Left ventricle myocardium inferior (tissue), 1 donor: ENCODE measurements around the gene MBD1. TPM values are rescaled to one million over a fixed set of nuclear protein-coding genes. Genes with fewer than 3 reads are reported as not detected.
A peak's percentile ranks its signal among the peaks of the same experiment; 100 is the strongest.
"Not testable (repeated sequence)": the region's sequence is repeated elsewhere in the genome, so short reads cannot be mapped to it uniquely, and the experiment has no call there.

Experiments
- DNase-seq: peaks from one replicate; pipeline ENCODE4 v3.0.0-alpha.2; 2020
- H3K27ac ChIP-seq: fragments of 200-600 bp; replicated peaks from 2 replicates; pipeline ENCODE4 v1.8.0; 2021
- H3K27me3 ChIP-seq: fragments of 200-600 bp; 2 replicates; pipeline ENCODE4 v1.8.0; 2021; ENCODE audit warnings: low read depth
- H3K36me3 ChIP-seq: fragments of 200-600 bp; 2 replicates; pipeline ENCODE4 v1.8.0; 2021
- H3K4me1 ChIP-seq: fragments of 200-600 bp; 2 replicates; pipeline ENCODE4 v1.8.0; 2021
- H3K4me3 ChIP-seq: fragments of 200-600 bp; 2 replicates; pipeline ENCODE4 v1.8.0; 2021; ENCODE audit warnings: mild to moderate bottlenecking, moderate library complexity
- H3K9me3 ChIP-seq: fragments of 200-600 bp; replicated peaks from 2 replicates; pipeline ENCODE4 v1.8.0; 2021
- intact Hi-C: fragments of 100-400 bp; cut with micrococcal nuclease; formaldehyde crosslinking; loops from one replicate; pipeline ENCODE4 v1.11.0; 2022
- total RNA-seq: library from RNA; stranded (reverse); fragmentation: NEBNext Ultra II Directional; extraction: Animal tissue kit (Norgen Biotek cat#: 25700); gene quantifications from one replicate; pipeline ENCODE4 v1.2.1, GENCODE V29; 2021
- TF ChIP-seq, protein P1 (sequence below): fragments of 200-600 bp; IDR thresholded peaks from 2 replicates; pipeline ENCODE4 v1.8.0; 2021; ENCODE audit warnings: antibody characterized with exemption, mild to moderate bottlenecking, borderline replicate concordance
- donor health status: DM: no; HTN: yes; CAD: no; lungs with severe emphysema.

The MBD1 gene
- total RNA-seq, 1 donor from 2014 or later, result 50.2 TPM

DNA sequence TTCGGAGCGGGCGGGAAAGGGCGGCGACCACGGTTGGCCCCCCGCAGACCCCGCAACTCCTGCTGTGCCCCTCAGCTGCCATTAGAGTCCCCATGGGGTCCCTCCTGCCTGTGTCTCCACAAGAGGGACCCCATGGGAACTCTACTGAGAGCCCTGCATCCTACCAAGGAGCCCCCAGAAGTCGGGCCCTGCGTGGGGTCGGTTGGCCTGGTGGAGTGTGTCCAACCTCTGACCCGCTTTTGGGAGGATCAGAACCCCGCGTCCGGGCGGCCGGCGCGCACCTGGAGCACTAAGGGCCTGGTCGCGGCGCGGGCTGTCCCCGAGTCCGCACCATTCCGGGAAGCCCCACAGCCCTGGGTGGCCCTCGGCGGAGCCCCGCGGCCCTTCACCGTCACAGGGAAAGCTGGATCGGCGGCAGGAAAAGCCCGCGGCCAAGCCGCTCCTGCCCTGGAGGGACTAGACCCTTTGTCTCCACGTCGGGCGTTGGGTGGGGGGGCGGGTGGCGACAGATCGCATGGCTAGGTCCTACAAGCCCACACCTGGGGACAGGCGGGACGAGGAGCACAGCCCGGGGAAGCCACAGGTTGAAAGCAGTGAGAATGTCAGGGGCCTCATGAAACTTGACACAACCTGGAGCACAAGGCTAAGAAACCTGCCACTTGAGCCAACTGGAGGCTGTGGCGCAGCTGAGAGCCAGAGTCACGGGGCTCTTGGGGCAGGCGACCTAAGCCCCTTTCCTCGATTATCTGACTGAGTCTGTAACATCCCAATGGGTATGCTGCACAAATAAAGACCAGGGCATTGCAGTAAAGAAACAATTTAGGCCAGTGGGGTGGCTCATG is 17.3 kb upstream of the MBD1 start:
- intact Hi-C loops, result no loop called here
- Histone ChIP-seq H3K4me3 (peak overlapping the region; percentile 65), H3K36me3 (no peaks in the 10 kb centered on the region), H3K9me3 (no peaks in the 10 kb centered on the region), H3K27me3 (peaks cover 55% of the 10 kb centered on the region), H3K27ac (no peak overlapping the region), H3K4me1 (peaks cover 14% of the 10 kb centered on the region)
- no peak for DNase-seq
- TF ChIP-seq, protein P1, sequence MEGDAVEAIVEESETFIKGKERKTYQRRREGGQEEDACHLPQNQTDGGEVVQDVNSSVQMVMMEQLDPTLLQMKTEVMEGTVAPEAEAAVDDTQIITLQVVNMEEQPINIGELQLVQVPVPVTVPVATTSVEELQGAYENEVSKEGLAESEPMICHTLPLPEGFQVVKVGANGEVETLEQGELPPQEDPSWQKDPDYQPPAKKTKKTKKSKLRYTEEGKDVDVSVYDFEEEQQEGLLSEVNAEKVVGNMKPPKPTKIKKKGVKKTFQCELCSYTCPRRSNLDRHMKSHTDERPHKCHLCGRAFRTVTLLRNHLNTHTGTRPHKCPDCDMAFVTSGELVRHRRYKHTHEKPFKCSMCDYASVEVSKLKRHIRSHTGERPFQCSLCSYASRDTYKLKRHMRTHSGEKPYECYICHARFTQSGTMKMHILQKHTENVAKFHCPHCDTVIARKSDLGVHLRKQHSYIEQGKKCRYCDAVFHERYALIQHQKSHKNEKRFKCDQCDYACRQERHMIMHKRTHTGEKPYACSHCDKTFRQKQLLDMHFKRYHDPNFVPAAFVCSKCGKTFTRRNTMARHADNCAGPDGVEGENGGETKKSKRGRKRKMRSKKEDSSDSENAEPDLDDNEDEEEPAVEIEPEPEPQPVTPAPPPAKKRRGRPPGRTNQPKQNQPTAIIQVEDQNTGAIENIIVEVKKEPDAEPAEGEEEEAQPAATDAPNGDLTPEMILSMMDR, result no peak

DNA sequence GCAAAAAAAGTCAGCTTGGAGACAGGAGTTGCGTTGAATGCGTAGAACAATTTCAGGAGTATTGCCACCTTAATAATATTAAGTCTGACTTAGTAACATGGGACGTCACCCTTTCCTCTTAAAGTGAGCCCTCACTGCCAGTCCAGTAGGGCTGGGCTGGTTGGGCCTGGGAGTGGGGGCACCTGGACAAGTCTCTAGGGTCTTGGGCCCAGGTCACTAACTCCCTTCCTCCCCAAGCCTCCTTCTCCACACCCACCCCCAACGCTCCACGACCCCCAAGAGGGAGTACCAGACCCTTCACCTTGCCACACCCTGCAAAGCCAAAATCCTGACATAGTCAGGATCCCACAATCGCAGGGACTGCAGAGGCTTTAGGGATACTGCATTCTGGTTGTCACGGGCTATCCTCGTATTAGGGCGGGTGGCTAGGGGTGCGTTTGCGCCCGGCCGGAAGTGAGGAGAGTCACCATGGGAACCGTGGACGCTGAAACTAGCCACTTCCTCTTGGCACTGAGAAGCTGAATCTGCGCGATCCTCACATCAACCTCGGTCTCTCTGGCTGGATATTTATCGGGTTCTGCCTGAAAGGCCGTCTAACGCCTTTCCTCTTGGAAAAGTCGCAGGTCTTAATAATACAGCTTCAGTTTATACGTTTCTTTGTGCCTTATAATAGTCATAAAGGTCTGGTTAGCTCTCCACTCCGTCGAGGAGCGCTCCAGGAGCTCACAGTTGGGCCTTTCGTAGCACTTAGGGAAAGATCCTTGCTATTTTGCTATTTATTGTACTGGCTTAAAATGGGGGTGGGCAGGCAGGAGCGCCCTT is 16.5 kb upstream of the MBD1 start:
- H3K36me3 ChIP-seq, result no peaks in the 10 kb centered on the region
- no peaks in the 10 kb centered on the region for H3K9me3 ChIP-seq
- TF ChIP-seq, protein P1, result no peak
- intact Hi-C loops, result no loop called here
- DNase-seq, result peak; percentile 80
- H3K4me1 ChIP-seq, result peaks cover 14% of the 10 kb centered on the region
- peaks cover 47% of the 10 kb centered on the region for H3K27me3 ChIP-seq
- no peak overlapping the region for H3K27ac ChIP-seq
- H3K4me3 ChIP-seq, result peak overlapping the region; percentile 65

DNA sequence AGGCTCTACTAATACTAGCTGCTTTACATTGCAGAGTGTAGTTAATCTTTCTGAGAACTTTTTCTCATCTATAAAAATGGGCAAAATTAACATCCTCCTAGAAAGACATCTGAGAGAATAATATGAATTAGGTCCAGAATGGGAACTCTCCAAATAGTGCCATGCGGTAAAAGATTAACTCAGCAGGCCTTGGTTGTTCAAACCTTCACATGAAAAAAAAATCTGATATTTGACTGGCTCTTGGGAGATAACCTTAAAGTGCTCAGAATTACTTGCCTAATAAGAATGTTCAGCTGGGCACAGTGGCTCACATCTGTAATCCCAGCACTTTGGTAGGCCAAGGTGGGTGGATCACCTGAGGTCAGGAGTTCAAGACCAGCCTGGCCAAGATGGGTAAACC is 11.7 kb upstream of the MBD1 start:
- no peak overlapping the region for H3K27ac ChIP-seq
- DNase-seq, result no peak
- intact Hi-C loops, result no loop called here
- peaks cover under 1% of the 10 kb centered on the region for H3K27me3 ChIP-seq
- H3K36me3 ChIP-seq, result no peaks in the 10 kb centered on the region
- H3K9me3 ChIP-seq, result no peaks in the 10 kb centered on the region
- peaks cover 12% of the 10 kb centered on the region for H3K4me1 ChIP-seq
- TF ChIP-seq, protein P1, result no peak
- H3K4me3 ChIP-seq, result no peak overlapping the region

DNA sequence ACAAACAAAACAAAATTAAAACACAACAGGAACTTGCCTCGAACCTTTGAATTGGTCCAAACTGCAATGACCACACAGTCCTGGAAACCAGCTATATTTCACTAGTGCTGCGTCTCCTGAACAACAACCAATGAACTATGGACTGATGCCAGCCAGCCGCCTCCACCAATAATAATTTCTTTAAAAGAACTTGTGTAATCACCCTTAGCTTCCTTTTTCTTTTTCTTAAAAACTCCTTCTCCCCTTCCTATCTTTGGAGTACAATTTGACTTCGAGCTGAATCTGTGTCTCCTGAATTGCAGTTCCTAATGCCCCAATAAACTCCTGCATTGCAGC is 7.8 kb upstream of the MBD1 start:
- no peak for DNase-seq
- Histone ChIP-seq H3K27ac (no peak overlapping the region), H3K36me3 (peaks cover 17% of the 10 kb centered on the region), H3K4me1 (peaks cover 19% of the 10 kb centered on the region), H3K27me3 (no peaks in the 10 kb centered on the region), H3K9me3 (no peaks in the 10 kb centered on the region), H3K4me3 (no peak overlapping the region)
- intact Hi-C loops, result no loop called here
- TF ChIP-seq, protein P1, result no peak

DNA sequence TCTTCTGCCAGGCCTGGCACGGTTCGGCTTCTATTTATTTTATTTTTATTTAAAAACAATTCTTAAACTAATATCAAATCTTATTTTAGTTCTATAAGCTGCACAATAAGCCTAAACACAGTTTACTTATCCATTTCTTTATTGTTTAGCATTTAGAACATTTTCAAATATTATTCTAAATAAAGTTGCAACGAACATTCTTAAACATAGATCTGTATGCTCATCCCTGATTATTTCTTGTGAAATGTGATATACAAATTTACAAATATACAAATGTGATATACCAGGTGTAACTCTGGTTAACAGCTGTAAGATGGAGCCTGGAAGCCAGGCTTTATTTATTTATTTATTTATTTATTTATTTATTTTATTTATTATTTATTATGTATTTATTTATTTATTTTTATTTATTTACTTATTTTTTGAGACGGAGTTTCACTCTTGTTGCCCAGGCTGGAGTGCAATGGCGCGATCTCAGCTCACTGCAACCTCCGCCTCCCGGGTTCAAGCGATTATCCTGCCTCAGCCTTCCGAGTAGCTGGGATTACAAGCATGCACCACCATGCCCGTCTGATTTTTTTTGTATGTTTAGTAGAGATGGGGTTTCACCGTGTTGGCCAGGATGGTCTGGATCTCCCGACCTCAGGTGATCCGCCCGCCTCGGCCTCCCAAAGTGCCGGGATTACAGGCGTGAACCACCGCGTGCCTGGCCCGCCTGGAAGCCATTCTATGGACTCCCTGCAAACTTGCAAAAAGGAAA is 7.2 kb upstream of the MBD1 start:
- H3K4me1 ChIP-seq, result peaks cover 19% of the 10 kb centered on the region
- H3K27ac ChIP-seq, result peak overlapping the region; percentile 94
- DNase-seq, H3K27me3 ChIP-seq, H3K9me3 ChIP-seq, intact Hi-C loops: not testable (repeated sequence)
- peak overlapping the region; percentile 85 for H3K4me3 ChIP-seq
- H3K36me3 ChIP-seq, result peaks cover 23% of the 10 kb centered on the region
